HG02610 (cell line): Measurements from ENCODE around the gene TFIP11.

Source experiments
- ATAC-seq: cut with Tn5 transposase; IDR thresholded peaks from one replicate; pipeline ENCODE4 v1.9.1; 2021; ENCODE audit warnings: mild to moderate bottlenecking, moderate library complexity; ENCODE audit not compliant: unreplicated experiment

The TFIP11 gene

GRCh38 chr22:26512149-26512793, at the start of gene TFIP11:
Gene TFIP11 (minus strand): TSS chr22:26512473. CDS start chr22:26510272, 2,201 bp downstream.
- peak; percentile 90 for ATAC-seq

- no peak for ATAC-seq
These were observed 49.6 kb upstream of the TFIP11 start for GRCh38 chr22:26561756-26562417.

- ATAC-seq: no peak
These were observed 47.8 kb upstream of the TFIP11 start for GRCh38 chr22:26559961-26560575.

- no peak for ATAC-seq
These were observed 46.1 kb upstream of the TFIP11 start for GRCh38 chr22:26558248-26558895.

- no peak for ATAC-seq
These were observed 44.6 kb upstream of the TFIP11 start for GRCh38 chr22:26556904-26557303.

GRCh38 chr22:26555478-26555877, 43.2 kb upstream of the TFIP11 start:
- ATAC-seq: no peak

- no peak for ATAC-seq
These were observed 42.7 kb upstream of the TFIP11 start for GRCh38 chr22:26554956-26555355.

- ATAC-seq: no peak
These were observed 40.9 kb upstream of the TFIP11 start for GRCh38 chr22:26553056-26553752.

GRCh38 chr22:26552466-26552865, 40.2 kb upstream of the TFIP11 start:
- ATAC-seq: no peak

- no peak for ATAC-seq
These were observed 39.3 kb upstream of the TFIP11 start for GRCh38 chr22:26551568-26551967.

- ATAC-seq: no peak
These were observed 38.3 kb upstream of the TFIP11 start for GRCh38 chr22:26550498-26551033.

- ATAC-seq: no peak
These were observed 37.7 kb upstream of the TFIP11 start for GRCh38 chr22:26549902-26550497.

GRCh38 chr22:26548984-26549383, 36.7 kb upstream of the TFIP11 start:
- ATAC-seq: no peak

GRCh38 chr22:26548303-26548702, 36.0 kb upstream of the TFIP11 start:
- no peak for ATAC-seq

- no peak for ATAC-seq
These were observed 35.6 kb upstream of the TFIP11 start for GRCh38 chr22:26547837-26548236.

- ATAC-seq: no peak
These were observed 35.2 kb upstream of the TFIP11 start for GRCh38 chr22:26547426-26547825.

GRCh38 chr22:26546282-26546681, 34.0 kb upstream of the TFIP11 start:
- ATAC-seq: no peak

GRCh38 chr22:26545827-26546226, 33.6 kb upstream of the TFIP11 start:
- ATAC-seq: no peak

GRCh38 chr22:26545385-26545784, 33.1 kb upstream of the TFIP11 start:
- no peak for ATAC-seq

- no peak for ATAC-seq
These were observed 32.2 kb upstream of the TFIP11 start for GRCh38 chr22:26544489-26544888.
